NCI-H446 (cell line): ENCODE data around the gene ZNF749.
A peak's percentile ranks its signal among the peaks of the same experiment; 100 is the strongest.
"Not testable (repeated sequence)": the region's sequence is repeated elsewhere in the genome, so short reads cannot be mapped to it uniquely, and the experiment has no call there.

ENCODE experiments used
- DNase-seq, 2 experiments: peaks; one replicate each; lab custom pipeline; 2025; lab: John Stamatoyannopoulos, UW

Gene ZNF749

GRCh38 chr19:57466489-57466888 lies 31.4 kb downstream of the ZNF749 start:
- no peak for DNase-seq

- DNase-seq: no peak
Observed at GRCh38 chr19:57473646-57474045, 38.5 kb downstream of the ZNF749 start.

- peak; percentile 91 to 93 for DNase-seq
Observed at GRCh38 chr19:57477191-57478008, 42.3 kb downstream of the ZNF749 start, which contains the start of gene ZNF772. ZNF772 (minus strand) TSS chr19:57477566; CDS start chr19:57477309, 257 bp downstream.

- DNase-seq: peak; percentile 54 to 86
Observed at GRCh38 chr19:57487477-57488298, 52.6 kb downstream of the ZNF749 start, which contains the start of gene ZNF419. ZNF419 (plus strand) TSS chr19:57487750; CDS start chr19:57487951, 201 bp downstream.

GRCh38 chr19:57488299-57488644 lies 53.1 kb downstream of the ZNF749 start:
- DNase-seq: not testable (repeated sequence)
